ENCODE measurements around the gene SPRR1B.

The SPRR1B gene

GRCh38 chr1:153023109-153023508, 7.9 kb upstream of the SPRR1B start:
- TF ChIP-seq CTCF (IDR thresholded peaks at IDR 0.05; ENCODE audit: low read depth, low read length): no peak
- DNase-seq (ENCODE audit: extremely low read depth, low read depth): no peak

DNA sequence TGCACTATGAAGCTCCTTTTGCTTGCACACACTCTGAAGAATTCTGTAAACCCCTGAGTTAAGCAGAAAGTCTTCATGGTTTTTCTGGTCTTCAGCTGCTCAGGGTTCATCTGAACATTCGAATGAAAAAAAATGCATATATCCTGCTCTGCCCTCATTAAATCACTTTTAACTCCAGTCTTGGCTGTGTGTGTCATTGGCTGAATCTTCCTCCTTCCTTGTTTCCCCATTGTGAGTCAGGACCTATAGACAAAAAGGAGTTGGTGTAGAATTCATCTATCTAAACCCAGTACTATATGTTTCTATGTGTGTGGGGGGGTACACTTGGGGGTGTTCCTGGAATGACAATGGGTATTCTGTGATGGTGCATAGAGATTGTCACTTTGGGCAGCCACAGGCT, 6.6 kb upstream of the SPRR1B start:
- no peak for TF ChIP-seq CTCF (IDR thresholded peaks at IDR 0.05; ENCODE audit: low read depth, low read length)
- DNase-seq (ENCODE audit: extremely low read depth, low read depth): no peak

DNA sequence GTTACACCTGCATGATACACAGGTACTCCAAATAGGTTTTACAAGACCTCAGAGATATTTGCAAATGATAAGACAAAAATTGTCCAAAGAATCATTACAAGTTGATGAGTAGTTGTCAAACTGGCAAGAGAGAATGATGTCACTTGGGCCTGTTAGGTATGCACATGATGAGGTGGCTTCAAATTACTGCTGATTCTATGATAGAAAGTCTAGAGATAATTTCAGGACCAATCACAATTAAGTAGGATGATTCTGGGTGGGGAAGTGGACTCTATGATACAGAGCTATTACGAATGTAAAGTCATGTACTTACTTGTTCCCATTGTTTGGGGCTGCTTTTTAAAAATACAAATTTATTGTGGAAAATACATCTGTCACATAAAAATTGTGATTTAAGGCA, 5.2 kb upstream of the SPRR1B start:
- TF ChIP-seq CTCF (IDR thresholded peaks at IDR 0.05; ENCODE audit: low read depth, low read length): no peak
- no peak for DNase-seq (ENCODE audit: extremely low read depth, low read depth)

- no peak for TF ChIP-seq CTCF (IDR thresholded peaks at IDR 0.05; ENCODE audit: low read depth, low read length)
- DNase-seq (ENCODE audit: extremely low read depth, low read depth): no peak
Measured at GRCh38 chr1:153028766-153029165, 2.2 kb upstream of the SPRR1B start.

DNA sequence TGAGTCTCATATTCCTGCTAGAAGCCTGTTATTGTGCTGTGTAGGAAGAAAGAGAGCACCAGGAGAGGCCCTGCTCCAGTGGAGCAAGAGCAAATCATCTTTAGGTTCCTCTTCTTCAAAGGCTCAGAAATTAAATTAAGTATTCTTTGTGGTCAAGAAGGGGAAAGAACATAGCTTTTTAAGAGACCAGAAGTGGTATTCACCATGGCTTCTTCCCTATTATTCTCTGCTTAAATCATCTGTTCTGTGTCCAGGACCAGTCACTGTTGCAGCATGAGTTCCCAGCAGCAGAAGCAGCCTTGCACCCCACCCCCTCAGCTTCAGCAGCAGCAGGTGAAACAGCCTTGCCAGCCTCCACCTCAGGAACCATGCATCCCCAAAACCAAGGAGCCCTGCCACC, 1.1 kb downstream of the SPRR1B start:
- no peak for TF ChIP-seq CTCF (IDR thresholded peaks at IDR 0.05; ENCODE audit: low read depth, low read length)
- DNase-seq (ENCODE audit: extremely low read depth, low read depth): no peak

DNA sequence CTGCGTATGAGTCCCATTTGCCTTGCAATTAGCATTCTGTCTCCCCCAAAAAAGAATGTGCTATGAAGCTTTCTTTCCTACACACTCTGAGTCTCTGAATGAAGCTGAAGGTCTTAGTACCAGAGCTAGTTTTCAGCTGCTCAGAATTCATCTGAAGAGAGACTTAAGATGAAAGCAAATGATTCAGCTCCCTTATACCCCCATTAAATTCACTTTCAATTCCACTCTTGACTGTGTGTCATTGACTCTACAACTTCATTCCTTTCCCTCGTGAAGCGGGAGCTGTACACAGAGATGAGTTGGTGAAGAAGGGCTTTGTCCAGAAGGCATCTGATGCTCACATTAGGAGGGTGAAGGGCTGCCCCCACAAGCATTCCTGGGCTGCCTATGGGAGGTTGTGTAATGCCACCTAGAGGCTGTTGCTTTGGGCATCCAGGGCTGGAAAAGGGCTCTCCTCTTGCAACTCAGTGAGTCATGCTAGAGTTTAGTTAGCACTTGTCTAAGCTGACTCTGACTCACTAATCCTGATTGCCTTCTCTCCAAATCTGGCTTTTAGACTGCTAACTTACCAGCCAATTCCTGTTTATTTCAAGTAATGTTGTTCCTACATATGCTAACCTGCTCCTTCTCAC, 1.8 kb downstream of the SPRR1B start:
- TF ChIP-seq CTCF (IDR thresholded peaks at IDR 0.05; ENCODE audit: low read depth, low read length): no peak
- no peak for DNase-seq (ENCODE audit: extremely low read depth, low read depth)

DNA sequence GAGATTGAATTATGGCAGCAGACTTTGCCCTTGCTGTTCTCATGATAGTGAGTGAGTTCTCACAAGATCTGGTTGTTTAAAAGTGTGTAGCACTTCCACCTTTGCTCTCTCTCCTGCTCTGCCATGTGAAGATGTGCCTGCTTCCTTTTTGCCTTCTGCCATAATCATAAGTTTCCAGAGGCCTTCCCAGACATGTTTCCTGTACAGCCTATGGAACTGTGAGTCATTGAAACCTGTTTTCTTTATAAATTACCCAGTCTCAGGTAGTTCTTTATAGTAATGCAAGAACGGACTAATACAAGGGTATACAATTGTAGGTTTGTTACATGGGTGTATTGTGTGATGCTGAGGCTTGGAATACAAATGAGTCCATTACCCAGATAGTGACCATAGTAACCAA, 4.2 kb downstream of the SPRR1B start:
- TF ChIP-seq CTCF (IDR thresholded peaks at IDR 0.05; ENCODE audit: low read depth, low read length): no peak
- DNase-seq (ENCODE audit: extremely low read depth, low read depth): no peak
